GM12892 (cell line): ENCODE data around the gene P2RX1.

Experiments
- POLR2A ChIP-seq: IDR thresholded peaks from 2 replicates; pipeline ENCODE4 v1.6.1; 2011; ENCODE audit warnings: low read depth, low read length, control low read depth
- TAF1 ChIP-seq: IDR thresholded peaks from 2 replicates; pipeline ENCODE4 v1.6.1; 2011; ENCODE audit warnings: low read depth, mild to moderate bottlenecking, control low read depth, low read length, borderline replicate concordance

DNA sequence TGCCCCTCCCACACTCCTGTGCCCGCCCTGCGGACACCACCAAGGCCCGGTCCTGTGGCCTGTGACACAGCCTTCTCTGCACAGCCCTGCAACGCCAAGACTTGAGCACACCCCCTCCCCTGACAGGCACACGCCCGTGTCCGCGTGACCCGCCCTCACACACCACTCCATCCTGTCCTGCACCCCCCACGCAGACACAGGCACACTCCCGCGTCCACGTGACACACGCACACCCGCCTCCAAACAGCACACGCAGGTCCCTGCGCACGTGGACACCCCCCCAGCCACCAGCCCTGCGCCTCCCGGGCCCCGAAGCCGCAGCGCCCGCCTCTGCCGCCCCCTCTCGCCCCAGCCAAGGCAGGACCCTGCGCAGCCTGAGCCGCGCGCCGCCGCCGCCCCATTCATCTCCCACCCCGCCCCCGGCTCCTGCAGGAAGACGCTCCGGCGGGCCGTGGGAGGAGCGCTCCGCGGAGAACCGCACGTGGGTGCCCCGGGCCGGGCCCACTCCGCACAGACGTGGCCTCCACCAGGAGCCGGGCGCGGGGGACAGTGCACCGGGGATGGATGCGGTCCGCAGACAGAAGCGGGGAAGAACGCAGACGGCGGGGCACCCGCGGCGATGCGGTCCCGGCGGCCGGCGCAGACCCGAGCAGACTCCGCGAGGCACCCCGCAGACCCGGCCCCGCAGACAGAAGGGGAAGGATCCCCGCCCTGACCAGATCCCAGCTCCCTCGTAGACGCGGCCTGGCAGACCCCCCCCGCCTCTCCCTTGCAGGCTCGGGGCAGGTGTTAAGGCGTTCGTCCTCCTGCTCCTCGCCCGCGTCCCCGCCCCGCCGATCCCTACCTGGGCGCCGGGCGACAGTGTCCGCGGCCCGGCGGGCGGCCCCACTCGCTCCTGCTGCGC, 23.9 kb downstream of the P2RX1 start:
- no peak for TF ChIP-seq TAF1
- no peak for TF ChIP-seq POLR2A
